Amygdala (tissue), 56 donors: ENCODE measurements around the gene ZNF41.

Experiments used
- DNase-seq, 56 donors: peaks; one replicate each; lab custom pipeline; 2025; lab: John Stamatoyannopoulos, UW

The ZNF41 gene

GRCh38 chrX:47420265-47420664 is 62.8 kb downstream of the ZNF41 start:
- no peak for DNase-seq

- no peak for DNase-seq
Measured at GRCh38 chrX:47413179-47413594, 69.8 kb downstream of the ZNF41 start.
